OCI-LY7 (cell line): ENCODE data around the gene LRP4. TPM values are rescaled to one million over a fixed set of nuclear protein-coding genes. Genes with fewer than 3 reads are reported as not detected.
A peak's percentile ranks its signal among the peaks of the same experiment; 100 is the strongest.

Source experiments
- BruUV-seq: library from RNA; stranded (reverse); fragments of 400-500 nt; replicated peaks from 2 replicates; lab custom pipeline; 2021; lab: Mats Ljungman, UMichigan
- CTCF ChIA-PET: fragments of 300-600 bp; sonication (Branson Sonifier 250); formaldehyde crosslinking; loops from one replicate; lab custom pipeline; 2022; ENCODE audit warnings: antibody characterized with exemption; ENCODE audit not compliant: unreplicated experiment; lab: Charles Lee
- POLR2A ChIA-PET: fragments of 300-600 bp; sonication (Branson Sonifier 250); formaldehyde crosslinking; loops from one replicate; lab custom pipeline; 2022; ENCODE audit warnings: antibody characterized with exemption; lab: Charles Lee
- DNase-seq: peaks from one replicate; pipeline ENCODE4 v3.0.0-alpha.2; 2015; ENCODE audit warnings: low spot score
- H2AFZ ChIP-seq: fragments of 200-600 bp; sonication (generic), shearing (Covaris generic); 2 replicates; pipeline ENCODE4 v1.6.1; 2014; ENCODE audit warnings: mild to moderate bottlenecking, antibody characterized with exemption, low read length, moderate library complexity
- H3K27ac ChIP-seq: fragments of 200-600 bp; sonication (generic); 2 replicates; pipeline ENCODE4 v1.5.1; 2014; ENCODE audit warnings: mixed run types, low read depth, mild to moderate bottlenecking, moderate library complexity, low read length, inconsistent platforms; ENCODE audit not compliant: poor library complexity, severe bottlenecking
- H3K36me3 ChIP-seq: fragments of 200-600 bp; sonication (generic); 2 replicates; pipeline ENCODE4 v1.6.1; 2014; ENCODE audit warnings: mild to moderate bottlenecking, antibody characterized with exemption, low read length, moderate library complexity, mixed read lengths; ENCODE audit not compliant: insufficient read depth
- H3K4me1 ChIP-seq: fragments of 200-600 bp; sonication (generic); 2 replicates; pipeline ENCODE4 v1.5.1; 2014; ENCODE audit warnings: mild to moderate bottlenecking, low read length; ENCODE audit not compliant: insufficient read depth, poor library complexity, severe bottlenecking
- H3K4me2 ChIP-seq: fragments of 200-600 bp; sonication (generic); 2 replicates; pipeline ENCODE4 v1.6.1; 2014; ENCODE audit warnings: mild to moderate bottlenecking, low read length
- H3K4me3 ChIP-seq: fragments of 200-600 bp; sonication (generic); 2 replicates; pipeline ENCODE4 v1.5.1; 2014; ENCODE audit warnings: mild to moderate bottlenecking, low read depth, low read length; ENCODE audit not compliant: poor library complexity, severe bottlenecking
- H3K79me2 ChIP-seq: fragments of 200-600 bp; sonication (generic); 2 replicates; pipeline ENCODE4 v1.6.1; 2016; ENCODE audit warnings: low read depth, mild to moderate bottlenecking, low read length, moderate library complexity, mixed read lengths; ENCODE audit not compliant: insufficient read depth
- H3K9me2 ChIP-seq: fragments of 200-600 bp; sonication (generic); 2 replicates; pipeline ENCODE4 v1.6.1; 2016; ENCODE audit warnings: mild to moderate bottlenecking, low read length, mixed read lengths; ENCODE audit not compliant: insufficient read depth
- H3K9me3 ChIP-seq: fragments of 200-600 bp; sonication (generic); 2 replicates; pipeline ENCODE4 v1.6.1; 2014; ENCODE audit warnings: mild to moderate bottlenecking, mixed run types, low read length, mixed read lengths
- H4K20me1 ChIP-seq: fragments of 200-600 bp; sonication (generic); 2 replicates; pipeline ENCODE4 v1.6.1; 2014; ENCODE audit warnings: mild to moderate bottlenecking, antibody characterized with exemption, low read length, moderate library complexity, mixed read lengths; ENCODE audit not compliant: insufficient read depth
- CTCF ChIP-seq: fragments of 200-600 bp; sonication (generic); conservative IDR thresholded peaks from 2 replicates; pipeline ENCODE4 v1.5.1; 2014; ENCODE audit warnings: mild to moderate bottlenecking, antibody characterized with exemption, low read length, moderate library complexity, mixed read lengths
- EZH2phosphoT487 ChIP-seq: fragments of 200-600 bp; sonication (generic); IDR thresholded peaks from 2 replicates; pipeline ENCODE4 v1.6.1; 2018; ENCODE audit warnings: low read depth, borderline replicate concordance, mild to moderate bottlenecking, mixed run types, antibody characterized with exemption, low read length, moderate library complexity, mixed read lengths
- intact Hi-C: fragments of 100-400 bp; cut with micrococcal nuclease; formaldehyde crosslinking; loops from one replicate; pipeline ENCODE4 v1.10.0; 2022; ENCODE audit not compliant: unreplicated experiment
- total RNA-seq, 2 experiments: library from RNA; depleted of rRNA in 1 of 2; stranded (reverse); fragments of >200 nt in 1 of 2; shearing (Covaris generic) in 1 of 2; gene quantifications; 2 replicates each; pipeline ENCODE4 v1.2.3, GENCODE V29; 2014 to 2022

Gene LRP4
- total RNA-seq, 2 experiments from 2014 or later, result 19.8 to 28.5 TPM

- ChIA-PET POLR2A (interaction anchor here (1.0 to 1.5 kb wide), 3 partner anchors 10 to 317 kb away, joined by 3 read pairs; no protein-coding TSS in a partner anchor), CTCF (interaction anchor here (0.6 kb wide), 1 partner anchor 117 kb away, joined by 3 read pairs; no protein-coding TSS in a partner anchor)
- H3K4me2 ChIP-seq, result no peak overlapping the region
- intact Hi-C loops, result no loop called here
- TF ChIP-seq EZH2phosphoT487 (no peak), CTCF (peak; percentile 88)
- H4K20me1 ChIP-seq, result no peaks in the 10 kb centered on the region; the same call in 1 of the 2 replicates
- H3K36me3 ChIP-seq, result peaks cover 88% of the 10 kb centered on the region
- no peak overlapping the region for H3K27ac ChIP-seq
- H2AFZ ChIP-seq, result no peak overlapping the region
- peak; percentile 65 for DNase-seq
- H3K4me1 ChIP-seq, result no peaks in the 10 kb centered on the region
- H3K79me2 ChIP-seq, result peaks cover 10% of the 10 kb centered on the region; the same call in 1 of the 2 replicates
- no TSS peak for BruUV-seq
- no peak overlapping the region for H3K4me3 ChIP-seq
- no peaks in the 10 kb centered on the region for H3K9me2 ChIP-seq
- no peaks in the 10 kb centered on the region for H3K9me3 ChIP-seq
Measured at GRCh38 chr11:46808799-46809431, 109.4 kb downstream of the LRP4 start.

Other genes starting within 250 kb of the LRP4 start
- gene ARHGAP1, start 217.9 kb downstream of the LRP4 start, total RNA-seq (2014; rRNA removed; shearing (Covaris generic)), result 14.1 and 16.3 TPM in 2 replicates
- gene ARHGAP1, start 217.9 kb downstream of the LRP4 start, total RNA-seq (2022), result 42.6 and 43.3 TPM in 2 replicates
- 7.2 and 15.2 TPM in 2 replicates for gene ZNF408, start 217.5 kb downstream of the LRP4 start, total RNA-seq (2014; rRNA removed; shearing (Covaris generic))
- 13.8 and 15.7 TPM in 2 replicates for gene ZNF408, start 217.5 kb downstream of the LRP4 start, total RNA-seq (2022)
- not detected in 2 replicates for gene F2, start 199.3 kb downstream of the LRP4 start, total RNA-seq (2014; rRNA removed; shearing (Covaris generic))
- 0.48 TPM in 1 of 2 replicates, not detected in the other for gene F2, start 199.3 kb downstream of the LRP4 start, total RNA-seq (2022)
- 146 and 161 TPM in 2 replicates for gene CKAP5, start 72.3 kb downstream of the LRP4 start, total RNA-seq (2014; rRNA removed; shearing (Covaris generic))
- 243 and 275 TPM in 2 replicates for gene CKAP5, start 72.3 kb downstream of the LRP4 start, total RNA-seq (2022)
- 35.2 and 39.6 TPM in 2 replicates for gene CSTPP1, start 18.2 kb upstream of the LRP4 start, total RNA-seq (2014; rRNA removed; shearing (Covaris generic))
- gene CSTPP1, start 18.2 kb upstream of the LRP4 start, total RNA-seq (2022), result 39.7 and 43.1 TPM in 2 replicates